GM23248 (cell line): Measurements from ENCODE around the gene PEAK1. TPM values are rescaled to one million over a fixed set of nuclear protein-coding genes. Genes with fewer than 3 reads are reported as not detected.

Source experiments
- DNase-seq: peaks from one replicate; pipeline ENCODE4 v3.0.0-alpha.2; 2015
- H2AFZ ChIP-seq: fragments of 200-600 bp; sonication (generic); 2 replicates; pipeline ENCODE4 v1.6.1; 2016; ENCODE audit warnings: antibody characterized with exemption
- H3F3A ChIP-seq: fragments of 200-600 bp; sonication (generic); 2 replicates; pipeline ENCODE4 v1.6.1; 2016; ENCODE audit warnings: mild to moderate bottlenecking, antibody characterized with exemption, mixed run types; ENCODE audit not compliant: insufficient read depth
- H3K27ac ChIP-seq: fragments of 200-600 bp; sonication (generic); 2 replicates; pipeline ENCODE4 v1.5.1; 2016; ENCODE audit warnings: mild to moderate bottlenecking
- H3K27me3 ChIP-seq: fragments of 200-600 bp; sonication (generic); replicated peaks from 2 replicates; pipeline ENCODE4 v1.6.1; 2016; ENCODE audit warnings: mild to moderate bottlenecking; ENCODE audit not compliant: insufficient read depth
- H3K36me3 ChIP-seq: fragments of 200-600 bp; sonication (generic); 2 replicates; pipeline ENCODE4 v1.6.1; 2016; ENCODE audit warnings: low read depth, mild to moderate bottlenecking
- H3K4me1 ChIP-seq: fragments of 200-600 bp; sonication (generic); 2 replicates; pipeline ENCODE4 v1.6.1; 2016; ENCODE audit warnings: mild to moderate bottlenecking; ENCODE audit not compliant: insufficient read depth
- H3K4me2 ChIP-seq: fragments of 200-600 bp; sonication (generic); one replicate; pipeline ENCODE4 v1.6.1; 2016; ENCODE audit warnings: mild to moderate bottlenecking; ENCODE audit not compliant: unreplicated experiment
- H3K4me3 ChIP-seq: fragments of 200-600 bp; sonication (generic); 2 replicates; pipeline ENCODE4 v1.5.1; 2016; ENCODE audit warnings: mild to moderate bottlenecking
- H3K79me2 ChIP-seq: fragments of 200-600 bp; sonication (generic); 2 replicates; pipeline ENCODE4 v1.6.1; 2016; ENCODE audit warnings: mild to moderate bottlenecking; ENCODE audit not compliant: insufficient read depth
- H3K9ac ChIP-seq: fragments of 200-600 bp; sonication (generic); 2 replicates; pipeline ENCODE4 v1.6.1; 2016; ENCODE audit warnings: mild to moderate bottlenecking
- H3K9me2 ChIP-seq: fragments of 200-600 bp; sonication (generic); 2 replicates; pipeline ENCODE4 v1.6.1; 2016; ENCODE audit warnings: mixed run types, mild to moderate bottlenecking, moderate library complexity; ENCODE audit not compliant: insufficient read depth
- H3K9me3 ChIP-seq: fragments of 200-600 bp; sonication (generic); one replicate; pipeline ENCODE4 v1.6.1; 2017; ENCODE audit warnings: low read depth
- H4K20me1 ChIP-seq: fragments of 200-600 bp; sonication (generic); 2 replicates; pipeline ENCODE4 v1.6.0; 2016; ENCODE audit not compliant: insufficient read depth
- EZH2 ChIP-seq: fragments of 200-600 bp; sonication (generic); IDR thresholded peaks from 2 replicates; pipeline ENCODE4 v1.6.1; 2018; ENCODE audit warnings: antibody characterized with exemption, mild to moderate bottlenecking; ENCODE audit not compliant: insufficient read depth, poor library complexity, severe bottlenecking
- EZH2phosphoT487 ChIP-seq: fragments of 200-600 bp; sonication (generic); IDR thresholded peaks from 2 replicates; pipeline ENCODE4 v1.6.1; 2018; ENCODE audit warnings: antibody characterized with exemption, moderate library complexity, mild to moderate bottlenecking, low read depth; ENCODE audit not compliant: insufficient read depth
- WGBS, 2 experiments: methylation state at CpG; one replicate each; pipeline ENCODE4 v1.1.6; 2015 to 2017; ENCODE audit warnings: low lambda C conversion rate in 2 of 2, low coverage in 1 of 2; ENCODE audit errors: missing lambda C conversion rate in 2 of 2; 5-methylcytosine and 5-hydroxymethylcytosine counted together
- in situ Hi-C: fragments of 300-500 bp; cut with MboI; formaldehyde crosslinking; loops from 2 replicates; pipeline ENCODE4 v1.15.0; 2020
- polyA plus RNA-seq: library from polyadenylated mRNA; unstranded; fragments of >200 nt; fragmentation: Nextera tagmentation; extraction: Ambion mirVana; gene quantifications from 2 replicates; pipeline ENCODE4 v1.2.1, GENCODE V29; 2016
- total RNA-seq: library from RNA; depleted of rRNA; stranded (reverse); fragments of >200 nt; shearing (Covaris generic); gene quantifications from 2 replicates; pipeline ENCODE4 v1.2.3, GENCODE V29; 2014

The PEAK1 gene
- total and polyA plus RNA-seq, 2 experiments from 2014 or later = 22.4 to 74.5 TPM

DNA sequence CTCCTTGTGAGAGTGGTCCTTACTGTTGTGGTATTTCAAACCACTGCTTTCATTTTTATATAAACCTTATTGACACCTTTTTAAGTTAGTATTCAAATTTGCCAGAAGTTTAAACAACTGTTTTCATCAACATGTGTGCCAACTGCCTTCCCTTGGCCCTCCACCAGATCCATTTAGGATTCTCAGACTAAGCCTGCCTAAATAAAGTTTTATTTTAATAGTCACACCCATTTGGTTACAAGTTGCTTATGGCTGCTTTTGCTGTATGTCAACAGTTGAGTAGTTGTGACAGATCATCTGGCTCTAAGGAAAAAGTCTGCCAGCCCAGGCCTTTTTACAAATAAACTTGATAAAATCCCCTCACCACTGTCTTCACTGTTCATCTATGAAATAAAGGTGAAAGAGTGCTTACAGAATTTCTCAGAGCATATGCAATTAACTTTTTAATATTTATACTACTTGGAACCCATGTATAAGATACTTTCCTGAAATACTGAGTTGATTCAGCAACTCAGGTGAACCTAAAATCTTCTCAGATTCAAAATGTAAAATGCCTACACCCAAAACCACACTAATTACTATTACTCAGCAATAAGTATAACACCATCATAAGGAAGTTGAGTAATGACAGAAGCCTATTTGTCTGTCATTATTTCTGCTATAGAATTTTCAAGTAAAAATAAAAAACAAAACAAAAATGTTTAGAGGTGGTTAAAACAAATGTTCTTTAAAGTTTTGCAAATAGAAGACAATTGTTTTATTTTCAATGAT, 35.1 kb downstream of the PEAK1 start:
- DNase-seq = peak; percentile 6
- Histone ChIP-seq H3K27me3 (no peaks in the 10 kb centered on the region), H3K36me3 (no peaks in the 10 kb centered on the region), H3K9me3 (no peaks in the 10 kb centered on the region), H3K4me1 (peaks cover 23% of the 10 kb centered on the region), H2AFZ (no peak overlapping the region), H3K4me3 (no peak overlapping the region), H3F3A (peaks cover under 1% of the 10 kb centered on the region; the same call in 1 of the 2 replicates), H3K9me2 (0 out of 2 replicates have a peak, but pooled peaks cover 5% of the 10 kb centered on the region), H3K9ac (no peak overlapping the region), H3K4me2 (peak overlapping the region; percentile 5), H3K79me2 (peaks cover 100% of the 10 kb centered on the region), H4K20me1 (peaks cover 76% of the 10 kb centered on the region), H3K27ac (no peak overlapping the region)
- TF ChIP-seq EZH2 (no peak), EZH2phosphoT487 (no peak)
- in situ Hi-C loops = no loop called here

DNA sequence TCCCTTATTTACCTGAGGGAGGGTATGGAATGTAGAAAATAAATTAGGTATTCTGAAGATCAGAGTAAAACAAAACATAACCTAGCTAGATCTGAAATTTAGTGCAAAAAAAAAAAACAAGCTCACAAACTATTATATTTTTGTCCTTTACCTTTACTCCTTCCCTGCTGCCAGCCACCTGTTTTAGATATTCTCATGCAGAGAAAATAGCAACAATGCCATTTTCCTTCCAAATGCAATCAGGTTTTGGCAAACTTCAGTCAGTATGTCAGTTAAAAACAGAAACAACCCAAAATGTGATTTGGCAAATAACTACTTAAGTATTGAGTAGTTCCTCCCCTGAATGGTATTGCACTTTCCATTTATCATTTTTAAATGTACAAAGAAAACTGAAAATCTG, 35.8 kb downstream of the PEAK1 start:
- no peaks in the 10 kb centered on the region for H3F3A ChIP-seq
- no peak overlapping the region for H3K9ac ChIP-seq
- no peaks in the 10 kb centered on the region for H3K9me3 ChIP-seq
- in situ Hi-C loops = no loop called here
- H3K36me3 ChIP-seq = no peaks in the 10 kb centered on the region
- TF ChIP-seq EZH2 = no peak
- no peak for TF ChIP-seq EZH2phosphoT487
- peaks cover 75% of the 10 kb centered on the region for H4K20me1 ChIP-seq
- no peak for DNase-seq
- H3K27me3 ChIP-seq = no peaks in the 10 kb centered on the region
- no peak overlapping the region for H2AFZ ChIP-seq
- H3K4me3 ChIP-seq = no peak overlapping the region
- no peak overlapping the region for H3K27ac ChIP-seq
- no peak overlapping the region for H3K4me2 ChIP-seq
- peaks cover 100% of the 10 kb centered on the region for H3K79me2 ChIP-seq
- peaks cover 23% of the 10 kb centered on the region for H3K4me1 ChIP-seq
- H3K9me2 ChIP-seq = 0 out of 2 replicates have a peak, but pooled peaks cover 5% of the 10 kb centered on the region

DNA sequence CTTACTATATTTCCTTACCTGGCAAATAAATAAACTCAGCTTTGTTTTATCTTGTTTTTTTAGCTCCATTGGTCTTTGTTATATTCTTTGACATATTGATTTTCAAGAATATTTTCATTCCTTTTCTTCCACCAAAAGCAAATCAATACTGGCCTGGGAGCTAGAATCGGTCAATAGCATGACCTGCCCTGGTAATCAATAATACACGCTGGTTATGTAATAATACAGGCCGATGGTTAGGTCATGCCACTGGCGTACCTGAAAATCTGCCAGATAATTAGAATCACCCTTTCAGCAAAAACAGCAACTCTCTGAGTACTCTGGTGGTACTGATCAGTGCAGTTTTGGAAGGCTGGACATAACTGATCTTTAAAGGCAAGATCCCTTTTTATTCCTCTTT, 39.9 kb downstream of the PEAK1 start:
- Histone ChIP-seq H3K27ac (no peak overlapping the region), H3K4me2 (no peak overlapping the region), H3K4me3 (no peak overlapping the region), H3K36me3 (no peaks in the 10 kb centered on the region), H3K9me3 (no peaks in the 10 kb centered on the region), H3K9me2 (no peaks in the 10 kb centered on the region), H3K4me1 (peaks cover 10% of the 10 kb centered on the region), H3K27me3 (no peaks in the 10 kb centered on the region), H3F3A (peaks cover 5% of the 10 kb centered on the region; the same call in 1 of the 2 replicates), H2AFZ (no peak overlapping the region), H3K9ac (no peak overlapping the region), H4K20me1 (peaks cover 53% of the 10 kb centered on the region), H3K79me2 (peaks cover 100% of the 10 kb centered on the region)
- no peak for TF ChIP-seq EZH2phosphoT487
- TF ChIP-seq EZH2 = no peak
- in situ Hi-C loops = no loop called here
- no peak for DNase-seq
- 69 to 71% methylated on average over 4 of the region's 4 CpGs for WGBS, 2 experiments

DNA sequence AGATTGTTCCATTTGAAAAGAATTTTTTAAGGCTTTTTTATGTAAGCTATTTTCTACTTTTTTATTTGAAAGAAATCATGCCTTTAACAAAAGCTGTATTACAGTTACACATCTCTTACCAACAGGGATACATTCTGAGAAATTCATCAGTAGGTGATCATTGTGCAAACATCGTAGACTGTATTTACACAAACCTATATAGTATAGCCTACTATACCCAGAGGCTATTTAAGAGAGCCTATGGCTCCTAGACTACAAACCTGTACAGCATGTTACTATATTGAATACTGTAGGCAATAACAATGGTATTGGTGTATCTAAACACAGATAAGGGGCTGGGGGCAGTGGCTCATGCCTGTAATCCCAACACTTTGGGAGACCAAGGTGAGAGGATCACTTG, 43.1 kb downstream of the PEAK1 start:
- Histone ChIP-seq H3K27ac (no peak overlapping the region), H3K36me3 (no peaks in the 10 kb centered on the region), H3K9me2 (no peaks in the 10 kb centered on the region), H3F3A (peaks cover 5% of the 10 kb centered on the region; the same call in 1 of the 2 replicates), H3K27me3 (no peaks in the 10 kb centered on the region), H3K4me1 (no peaks in the 10 kb centered on the region), H4K20me1 (peaks cover 39% of the 10 kb centered on the region), H3K4me3 (no peak overlapping the region), H3K4me2 (no peak overlapping the region), H3K9me3 (no peaks in the 10 kb centered on the region), H3K9ac (no peak overlapping the region), H3K79me2 (peaks cover 100% of the 10 kb centered on the region), H2AFZ (no peak overlapping the region)
- in situ Hi-C loops = no loop called here
- DNase-seq = no peak
- 94 to 95% methylated on average over 1 of the region's 1 CpG for WGBS, 2 experiments
- TF ChIP-seq EZH2phosphoT487 = no peak
- no peak for TF ChIP-seq EZH2
